GM21515 (cell line): Measurements from ENCODE around the gene HEPACAM.

Experiments used
- ATAC-seq: cut with Tn5 transposase; IDR thresholded peaks from one replicate; pipeline ENCODE4 v1.9.1; 2021; ENCODE audit not compliant: unreplicated experiment

Gene HEPACAM

DNA sequence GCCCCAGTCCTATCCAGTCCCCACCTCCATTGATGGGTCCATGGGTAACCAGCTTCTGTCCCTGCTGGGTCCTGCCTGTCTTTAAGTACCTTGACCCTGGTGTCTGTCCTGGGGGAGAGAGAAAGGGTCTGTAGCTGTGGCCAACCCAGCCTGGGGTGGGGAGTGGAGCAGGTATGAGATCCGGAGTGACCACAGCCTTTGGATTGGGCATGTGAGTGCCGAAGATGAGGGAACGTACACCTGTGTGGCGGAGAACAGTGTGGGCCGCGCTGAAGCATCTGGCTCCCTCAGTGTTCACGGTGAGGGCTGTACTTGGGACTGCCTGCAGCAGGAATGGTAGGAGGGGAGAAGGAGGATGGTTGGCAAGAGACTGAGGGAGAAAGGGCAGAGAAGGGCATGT, 65.4 kb downstream of the HEPACAM start:
- no peak for ATAC-seq

GRCh38 chr11:124869856-124870387, 65.9 kb downstream of the HEPACAM start:
- no peak for ATAC-seq

GRCh38 chr11:124869331-124869730, 66.5 kb downstream of the HEPACAM start:
- no peak for ATAC-seq
